ENCODE results near the gene HCFC1R1. TPM values are rescaled to one million over a fixed set of nuclear protein-coding genes. Genes with fewer than 3 reads are reported as not detected.

The HCFC1R1 gene
- polyA plus RNA-seq, 1 donor from 2014 or later: 19.0 TPM

DNA sequence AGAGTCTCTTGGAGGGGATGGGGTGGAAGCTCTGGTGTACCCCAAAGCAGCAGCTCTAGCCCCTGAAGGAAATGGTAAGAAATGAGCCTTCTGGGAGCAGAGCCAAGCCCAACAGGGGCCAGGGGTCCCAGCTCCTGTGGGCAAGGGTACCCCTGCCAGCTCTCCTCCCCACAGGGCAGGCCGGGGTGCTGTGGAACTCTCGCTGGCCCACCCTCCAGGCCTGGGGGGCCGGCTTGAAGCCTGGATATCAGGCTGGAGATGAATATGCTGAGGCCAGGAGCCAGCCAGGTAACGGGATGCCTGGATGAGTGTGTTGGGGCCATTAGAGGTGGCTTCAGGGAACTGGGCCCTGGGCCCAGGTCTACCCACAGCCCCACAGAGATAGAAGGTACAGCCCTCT, 23.2 kb downstream of the HCFC1R1 start:
- no peak overlapping the region for H3K27ac ChIP-seq (ENCODE audit: low read length)
- no peak overlapping the region for H3K4me2 ChIP-seq (ENCODE audit: low read length)
- no peaks in the 10 kb centered on the region for H3K9me2 ChIP-seq (ENCODE audit: insufficient read depth, low read length)
- H3F3A ChIP-seq (ENCODE audit: insufficient read depth, low read length, poor library complexity, severe bottlenecking): no peaks in the 10 kb centered on the region
- no peak overlapping the region for H3K9ac ChIP-seq (ENCODE audit: low read length)
- H3K36me3 ChIP-seq (ENCODE audit: insufficient read depth, low read length): no peaks in the 10 kb centered on the region
- H4K20me1 ChIP-seq (ENCODE audit: insufficient read depth): no peaks in the 10 kb centered on the region
- H3K79me2 ChIP-seq (replicated peaks; ENCODE audit: insufficient read depth, low read length): no peaks in the 10 kb centered on the region
- no peaks in the 10 kb centered on the region for H3K9me3 ChIP-seq (ENCODE audit: low read length)
- H3K4me3 ChIP-seq (ENCODE audit: low read length): no peak overlapping the region
- H3K27me3 ChIP-seq (ENCODE audit: insufficient read depth, low read depth, low read length): peaks cover 8% of the 10 kb centered on the region
- TF ChIP-seq MXI1 (conservative IDR thresholded peaks at IDR 0.05; ENCODE audit: poor library complexity, severe bottlenecking) (no peak), SMC3 (conservative IDR thresholded peaks at IDR 0.05; ENCODE audit: poor library complexity) (no peak), POLR2AphosphoS5 (IDR thresholded peaks at IDR 0.05) (no peak)
- H2AFZ ChIP-seq (ENCODE audit: low read depth, low read length): no peak overlapping the region

- peaks cover 3% of the 10 kb centered on the region for H3K27me3 ChIP-seq (ENCODE audit: insufficient read depth, low read depth, low read length)
- no peak overlapping the region for H3K27ac ChIP-seq (ENCODE audit: low read length)
- H3K4me3 ChIP-seq (ENCODE audit: low read length): no peak overlapping the region
- no peak overlapping the region for H2AFZ ChIP-seq (ENCODE audit: low read depth, low read length)
- H3K36me3 ChIP-seq (ENCODE audit: insufficient read depth, low read length): no peaks in the 10 kb centered on the region
- H4K20me1 ChIP-seq (ENCODE audit: insufficient read depth): no peaks in the 10 kb centered on the region
- no peak overlapping the region for H3K4me2 ChIP-seq (ENCODE audit: low read length)
- H3K79me2 ChIP-seq (replicated peaks; ENCODE audit: insufficient read depth, low read length): no peaks in the 10 kb centered on the region
- TF ChIP-seq RAD21 (conservative IDR thresholded peaks at IDR 0.05): no peak
- TF ChIP-seq POLR2AphosphoS5 (IDR thresholded peaks at IDR 0.05): no peak
- TF ChIP-seq TAF1 (IDR thresholded peaks at IDR 0.05; ENCODE audit: low read depth): no peak
- TF ChIP-seq MXI1 (conservative IDR thresholded peaks at IDR 0.05; ENCODE audit: poor library complexity, severe bottlenecking): no peak
- no peak for TF ChIP-seq EP300 (conservative IDR thresholded peaks at IDR 0.05; ENCODE audit: poor library complexity, severe bottlenecking)
- TF ChIP-seq REST (IDR thresholded peaks at IDR 0.05; ENCODE audit: borderline replicate concordance): no peak
- TF ChIP-seq, protein P1, sequence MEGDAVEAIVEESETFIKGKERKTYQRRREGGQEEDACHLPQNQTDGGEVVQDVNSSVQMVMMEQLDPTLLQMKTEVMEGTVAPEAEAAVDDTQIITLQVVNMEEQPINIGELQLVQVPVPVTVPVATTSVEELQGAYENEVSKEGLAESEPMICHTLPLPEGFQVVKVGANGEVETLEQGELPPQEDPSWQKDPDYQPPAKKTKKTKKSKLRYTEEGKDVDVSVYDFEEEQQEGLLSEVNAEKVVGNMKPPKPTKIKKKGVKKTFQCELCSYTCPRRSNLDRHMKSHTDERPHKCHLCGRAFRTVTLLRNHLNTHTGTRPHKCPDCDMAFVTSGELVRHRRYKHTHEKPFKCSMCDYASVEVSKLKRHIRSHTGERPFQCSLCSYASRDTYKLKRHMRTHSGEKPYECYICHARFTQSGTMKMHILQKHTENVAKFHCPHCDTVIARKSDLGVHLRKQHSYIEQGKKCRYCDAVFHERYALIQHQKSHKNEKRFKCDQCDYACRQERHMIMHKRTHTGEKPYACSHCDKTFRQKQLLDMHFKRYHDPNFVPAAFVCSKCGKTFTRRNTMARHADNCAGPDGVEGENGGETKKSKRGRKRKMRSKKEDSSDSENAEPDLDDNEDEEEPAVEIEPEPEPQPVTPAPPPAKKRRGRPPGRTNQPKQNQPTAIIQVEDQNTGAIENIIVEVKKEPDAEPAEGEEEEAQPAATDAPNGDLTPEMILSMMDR (IDR thresholded peaks at IDR 0.05; ENCODE audit: poor library complexity, severe bottlenecking): no peak
- no peak for TF ChIP-seq SMC3 (conservative IDR thresholded peaks at IDR 0.05; ENCODE audit: poor library complexity)
- no peak for TF ChIP-seq EZH2 (IDR thresholded peaks at IDR 0.05; ENCODE audit: borderline replicate concordance, insufficient read depth, low read length, poor library complexity, severe bottlenecking)
- H3K9ac ChIP-seq (ENCODE audit: low read length): no peak overlapping the region
- no peaks in the 10 kb centered on the region for H3K9me3 ChIP-seq (ENCODE audit: low read length)
- H3K9me2 ChIP-seq (ENCODE audit: insufficient read depth, low read length): no peaks in the 10 kb centered on the region
- no peaks in the 10 kb centered on the region for H3F3A ChIP-seq (ENCODE audit: insufficient read depth, low read length, poor library complexity, severe bottlenecking)
Observed at GRCh38 chr16:2999929-3000328, 23.8 kb downstream of the HCFC1R1 start.

DNA sequence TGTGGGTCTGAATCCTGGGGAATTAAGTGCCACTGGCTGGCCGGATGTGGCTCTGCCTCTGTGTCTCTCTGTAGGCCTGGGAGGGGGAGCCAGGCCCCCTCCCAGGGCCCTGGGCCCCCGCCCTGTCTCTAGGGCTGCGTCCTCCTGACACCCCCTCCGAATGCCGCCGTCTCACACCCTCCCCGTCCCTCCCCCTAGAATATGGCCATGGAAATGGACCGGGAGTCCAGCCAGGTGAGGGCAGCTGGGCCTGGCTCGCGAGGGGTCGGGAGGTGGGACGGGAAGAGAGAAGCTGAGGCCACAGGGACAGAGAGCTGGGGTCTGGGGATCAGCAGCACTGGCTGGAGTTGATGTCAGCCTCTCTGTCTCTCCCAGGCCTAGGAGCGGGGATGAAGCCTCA, 27.4 kb downstream of the HCFC1R1 start:
- no peaks in the 10 kb centered on the region for H4K20me1 ChIP-seq (ENCODE audit: insufficient read depth)
- H3K27ac ChIP-seq (ENCODE audit: low read length): no peak overlapping the region
- H2AFZ ChIP-seq (ENCODE audit: low read depth, low read length): no peak overlapping the region
- no peaks in the 10 kb centered on the region for H3F3A ChIP-seq (ENCODE audit: insufficient read depth, low read length, poor library complexity, severe bottlenecking)
- no peaks in the 10 kb centered on the region for H3K9me3 ChIP-seq (ENCODE audit: low read length)
- TF ChIP-seq TAF1 (IDR thresholded peaks at IDR 0.05; ENCODE audit: low read depth) (no peak), EP300 (conservative IDR thresholded peaks at IDR 0.05; ENCODE audit: poor library complexity, severe bottlenecking) (no peak), MXI1 (conservative IDR thresholded peaks at IDR 0.05; ENCODE audit: poor library complexity, severe bottlenecking) (no peak), POLR2AphosphoS5 (IDR thresholded peaks at IDR 0.05) (no peak), REST (IDR thresholded peaks at IDR 0.05; ENCODE audit: borderline replicate concordance) (no peak), SMC3 (conservative IDR thresholded peaks at IDR 0.05; ENCODE audit: poor library complexity) (no peak), RAD21 (conservative IDR thresholded peaks at IDR 0.05) (no peak)
- H3K79me2 ChIP-seq (replicated peaks; ENCODE audit: insufficient read depth, low read length): no peaks in the 10 kb centered on the region
- no peaks in the 10 kb centered on the region for H3K27me3 ChIP-seq (ENCODE audit: insufficient read depth, low read depth, low read length)
- no peak overlapping the region for H3K9ac ChIP-seq (ENCODE audit: low read length)
- H3K9me2 ChIP-seq (ENCODE audit: insufficient read depth, low read length): no peaks in the 10 kb centered on the region
- no peak overlapping the region for H3K4me2 ChIP-seq (ENCODE audit: low read length)
- H3K36me3 ChIP-seq (ENCODE audit: insufficient read depth, low read length): no peaks in the 10 kb centered on the region
- no peak overlapping the region for H3K4me3 ChIP-seq (ENCODE audit: low read length)
